ENCODE results near the gene FYB2. TPM values are rescaled to one million over a fixed set of nuclear protein-coding genes. Genes with fewer than 3 reads are reported as not detected.

The FYB2 gene
- total RNA-seq, 1 experiment from 2014 or later, result 0.48 TPM

DNA sequence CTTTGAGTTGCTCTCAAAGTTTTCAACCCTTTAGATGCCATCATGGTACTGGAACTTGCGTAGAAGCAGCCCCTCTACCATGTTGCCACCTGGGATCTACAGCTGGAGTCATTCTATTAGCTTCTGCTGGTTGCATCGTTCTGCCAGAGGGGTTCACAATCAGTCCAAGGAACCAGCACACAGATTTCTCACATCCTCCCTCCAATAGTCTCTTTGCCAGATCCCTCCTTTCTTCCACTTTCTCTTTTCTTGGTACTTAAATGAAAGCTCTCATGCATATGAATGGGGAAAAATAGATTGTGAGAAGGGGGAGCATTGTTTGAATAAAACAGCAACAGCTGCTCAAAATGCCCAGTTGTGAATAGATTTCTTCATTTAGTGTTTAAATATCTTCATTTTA is 31.2 kb upstream of the FYB2 start:
- Mint-ChIP-seq H3K27ac (no peak overlapping the region), H3K4me3 (no peak overlapping the region), H3K27me3 (ENCODE audit: low read depth) (peaks cover 15% of the 10 kb centered on the region), H3K9me3 (peaks cover 0 to 5% of the 10 kb centered on the region in 2 experiments; a peak in 1 of 5 replicates), H3K36me3 (ENCODE audit: insufficient read depth in 1 of 3, low read depth in 3 of 3) (peaks cover 0 to 5% (median 0%) of the 10 kb centered on the region in 3 experiments; a peak in 1 of 7 replicates), H3K4me1 (peaks cover 6 to 26% of the 10 kb centered on the region in 2 experiments; a peak in 3 of 4 replicates)
- Histone ChIP-seq H3K27me3 (ENCODE audit: insufficient read depth, low read length) (no peaks in the 10 kb centered on the region), H3K79me2 (ENCODE audit: insufficient read depth, low read length) (no peaks in the 10 kb centered on the region), H2AK5ac (ENCODE audit: insufficient read length, low read length) (no peak overlapping the region), H3K4me1 (ENCODE audit: insufficient read depth, low read length) (no peaks in the 10 kb centered on the region), H3T11ph (ENCODE audit: low read length) (no peak overlapping the region), H3K18ac (ENCODE audit: insufficient read length, low read depth, low read length) (no peak overlapping the region), H2BK12ac (ENCODE audit: insufficient read length, low read depth, low read length) (no peak overlapping the region), H3K4me2 (ENCODE audit: insufficient read depth, insufficient read length, low read length) (no peak overlapping the region), H3K79me1 (ENCODE audit: insufficient read depth, low read depth, low read length, poor library complexity, severe bottlenecking) (no peaks in the 10 kb centered on the region), H2BK120ac (ENCODE audit: low read depth, low read length, poor library complexity, severe bottlenecking) (no peak overlapping the region), H3K23ac (ENCODE audit: insufficient read length, low read depth, low read length) (no peak overlapping the region), H4K5ac (ENCODE audit: insufficient read length, low read depth, low read length) (no peak overlapping the region), H3K14ac (ENCODE audit: insufficient read depth, low read length) (no peak overlapping the region), H3K27ac (ENCODE audit: insufficient read length, low read depth, low read length) (no peak overlapping the region), H3K23me2 (ENCODE audit: insufficient read length, low read depth, low read length, poor library complexity, severe bottlenecking) (no peaks in the 10 kb centered on the region), H2AFZ (ENCODE audit: low read length) (no peak overlapping the region), H3K9ac (ENCODE audit: extremely low read depth, insufficient read length, low read length) (no peak overlapping the region), H4K20me1 (ENCODE audit: control insufficient read depth, insufficient read depth, insufficient read length) (no peaks in the 10 kb centered on the region), H4K91ac (ENCODE audit: insufficient read length, low read depth, low read length) (no peak overlapping the region), H2BK20ac (ENCODE audit: low read depth, low read length, poor library complexity, severe bottlenecking) (no peak overlapping the region), H2BK5ac (ENCODE audit: insufficient read length, low read length) (no peak overlapping the region), H3K4ac (ENCODE audit: low read depth, low read length) (no peak overlapping the region), H2BK15ac (ENCODE audit: low read depth, low read length) (no peak overlapping the region), H3K9me3 (ENCODE audit: control insufficient read depth, low read depth, low read length) (no peaks in the 10 kb centered on the region), H4K8ac (replicated peaks; ENCODE audit: insufficient read length, low read depth, low read length) (no peak overlapping the region), H3K56ac (ENCODE audit: insufficient read length, low read depth, low read length) (no peak overlapping the region)
- TF ChIP-seq, protein P1, sequence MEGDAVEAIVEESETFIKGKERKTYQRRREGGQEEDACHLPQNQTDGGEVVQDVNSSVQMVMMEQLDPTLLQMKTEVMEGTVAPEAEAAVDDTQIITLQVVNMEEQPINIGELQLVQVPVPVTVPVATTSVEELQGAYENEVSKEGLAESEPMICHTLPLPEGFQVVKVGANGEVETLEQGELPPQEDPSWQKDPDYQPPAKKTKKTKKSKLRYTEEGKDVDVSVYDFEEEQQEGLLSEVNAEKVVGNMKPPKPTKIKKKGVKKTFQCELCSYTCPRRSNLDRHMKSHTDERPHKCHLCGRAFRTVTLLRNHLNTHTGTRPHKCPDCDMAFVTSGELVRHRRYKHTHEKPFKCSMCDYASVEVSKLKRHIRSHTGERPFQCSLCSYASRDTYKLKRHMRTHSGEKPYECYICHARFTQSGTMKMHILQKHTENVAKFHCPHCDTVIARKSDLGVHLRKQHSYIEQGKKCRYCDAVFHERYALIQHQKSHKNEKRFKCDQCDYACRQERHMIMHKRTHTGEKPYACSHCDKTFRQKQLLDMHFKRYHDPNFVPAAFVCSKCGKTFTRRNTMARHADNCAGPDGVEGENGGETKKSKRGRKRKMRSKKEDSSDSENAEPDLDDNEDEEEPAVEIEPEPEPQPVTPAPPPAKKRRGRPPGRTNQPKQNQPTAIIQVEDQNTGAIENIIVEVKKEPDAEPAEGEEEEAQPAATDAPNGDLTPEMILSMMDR (conservative IDR thresholded peaks at IDR 0.05), result no peak
- DNase-seq, result no peak
- no CpG with 5 or more reads among the region's 2 CpGs for WGBS (ENCODE audit: extremely low coverage, insufficient read length, low lambda C conversion rate)

All from H9 (cell line).